Stimulated activated CD4-positive, alpha-beta T cell treated with anti-CD3 and anti-CD28 coated beads, Interleukin-15, amount 100 ng/mL, for 24 hours (primary cell): Measurements from ENCODE around the gene TBCD.

Experiments used
- DNase-seq: peaks from one replicate; pipeline ENCODE4 v3.0.0-alpha.2; 2020

TBCD gene

DNA sequence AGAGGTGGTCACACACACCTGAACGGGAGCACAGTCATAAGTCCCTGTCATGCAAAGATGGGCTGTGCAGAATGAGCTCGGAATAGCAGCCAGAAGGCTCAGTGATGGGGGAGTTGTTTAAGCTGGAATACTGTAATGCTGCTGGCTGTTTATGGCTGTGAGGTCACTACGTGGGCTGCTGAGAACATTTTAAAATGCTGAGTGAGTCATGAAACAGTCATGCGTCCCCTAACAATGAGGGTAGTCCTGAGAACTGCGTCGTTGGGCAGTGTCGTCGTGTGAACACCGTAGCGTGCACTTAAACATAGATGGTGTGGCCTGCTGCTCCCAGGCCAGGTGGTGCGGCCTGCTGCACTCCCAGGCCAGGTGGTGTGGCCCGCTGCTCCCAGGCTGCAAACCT lies 39.7 kb downstream of the TBCD start:
- DNase-seq: no peak

DNA sequence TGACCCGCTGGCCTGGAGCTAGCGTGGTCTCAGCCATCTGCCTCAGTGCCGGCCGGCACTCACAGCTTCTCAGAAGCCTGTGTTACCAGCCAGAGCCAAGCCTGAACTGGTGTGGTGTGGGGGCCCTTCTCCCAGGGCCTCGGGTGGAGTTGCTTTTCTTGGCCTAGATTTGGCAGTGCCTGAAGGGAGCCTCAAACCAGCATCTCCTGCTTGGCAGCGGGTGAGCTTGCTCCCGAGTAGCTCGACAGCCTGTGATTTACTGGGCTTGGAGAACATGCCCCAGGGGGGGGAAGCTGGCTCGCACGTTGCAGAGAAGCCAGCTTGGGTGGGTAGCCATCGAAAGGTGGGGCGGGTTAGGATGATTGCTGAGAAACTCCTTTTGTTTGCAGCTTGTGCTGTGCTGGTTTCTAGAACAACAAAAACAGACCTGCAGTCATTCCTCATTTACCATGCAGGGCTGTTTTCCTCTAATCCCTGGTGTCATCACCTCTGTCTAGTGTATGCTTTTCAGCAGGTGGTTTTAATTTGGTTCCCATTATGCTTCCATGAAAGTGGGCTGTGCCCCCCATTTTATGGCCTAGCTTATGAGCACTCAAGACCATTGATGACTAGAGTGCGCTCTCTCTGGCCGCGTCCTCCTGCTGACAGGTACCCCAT lies 42.2 kb downstream of the TBCD start:
- DNase-seq: no peak

DNA sequence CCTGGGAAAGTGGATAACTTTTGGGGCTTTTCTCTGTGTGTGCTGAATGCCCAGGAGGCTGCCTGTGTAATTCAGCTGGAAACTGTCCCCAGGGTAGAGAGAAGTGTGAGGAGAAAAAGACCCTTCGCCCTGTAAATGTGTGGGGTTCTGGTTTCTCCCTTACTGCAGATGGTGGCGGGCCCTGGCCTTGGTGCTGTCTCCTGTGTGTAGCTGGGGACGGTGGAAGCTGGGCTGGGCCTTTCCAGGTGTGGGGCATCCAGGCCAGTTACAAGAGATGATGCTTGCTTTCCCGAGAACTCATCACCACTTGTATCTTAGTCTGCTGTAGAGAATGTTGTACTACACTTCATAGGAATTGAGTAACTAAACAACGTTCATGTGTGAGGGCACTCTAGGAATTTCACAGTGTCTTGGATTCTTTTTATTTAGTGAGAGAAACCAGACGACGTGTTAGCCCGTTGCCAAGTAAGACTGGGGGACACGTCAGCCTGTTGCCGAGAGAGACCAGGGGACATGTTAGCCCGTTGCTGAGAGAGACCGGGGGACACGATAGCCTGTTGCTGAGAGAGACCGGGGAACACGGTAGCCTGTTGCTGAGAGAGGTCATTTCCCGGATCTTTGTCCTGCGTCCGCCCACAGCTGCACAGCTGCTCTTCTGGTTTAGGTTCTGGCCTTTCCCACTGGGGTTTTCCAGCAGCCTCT lies 43.1 kb downstream of the TBCD start:
- DNase-seq: no peak

DNA sequence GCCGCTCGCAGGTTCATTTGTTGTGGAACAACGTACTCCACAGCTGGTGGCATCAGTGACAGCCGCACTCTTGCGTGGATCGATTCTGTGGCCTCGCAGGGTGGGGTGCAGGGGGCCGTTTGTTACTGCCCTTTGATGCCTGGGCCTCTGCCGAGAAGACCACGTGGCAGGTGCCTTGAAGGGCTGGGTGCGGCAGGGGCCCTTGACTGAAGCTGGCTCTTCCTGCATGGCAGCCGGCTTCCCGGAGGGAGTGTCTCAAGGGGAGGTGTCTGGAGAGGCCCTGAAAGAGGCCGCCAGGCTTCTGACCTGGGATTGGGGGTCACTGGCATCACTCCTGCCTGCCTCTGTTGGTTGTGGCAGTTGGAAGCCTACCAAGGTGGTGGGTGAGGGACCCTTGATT lies 43.8 kb downstream of the TBCD start:
- no peak for DNase-seq

DNA sequence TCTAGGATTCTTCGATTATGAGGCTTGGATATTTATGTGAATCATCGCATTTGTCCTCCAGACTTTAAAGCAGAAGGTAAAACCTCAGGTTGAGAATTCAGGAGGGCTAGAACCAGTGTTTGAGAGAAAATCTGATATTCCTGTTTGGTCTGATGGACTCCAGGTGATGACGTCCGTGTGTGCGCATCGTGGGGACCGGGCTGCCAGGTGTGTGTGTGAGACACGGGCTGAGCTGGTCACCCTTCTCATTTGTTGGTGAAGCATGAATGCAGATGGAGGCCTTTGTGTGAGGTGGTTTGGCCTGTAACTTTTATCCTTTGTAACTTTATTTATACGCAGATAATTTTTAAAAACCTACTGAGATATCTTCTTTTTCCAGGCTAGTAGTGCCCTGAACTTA lies 45.2 kb downstream of the TBCD start:
- no peak for DNase-seq

DNA sequence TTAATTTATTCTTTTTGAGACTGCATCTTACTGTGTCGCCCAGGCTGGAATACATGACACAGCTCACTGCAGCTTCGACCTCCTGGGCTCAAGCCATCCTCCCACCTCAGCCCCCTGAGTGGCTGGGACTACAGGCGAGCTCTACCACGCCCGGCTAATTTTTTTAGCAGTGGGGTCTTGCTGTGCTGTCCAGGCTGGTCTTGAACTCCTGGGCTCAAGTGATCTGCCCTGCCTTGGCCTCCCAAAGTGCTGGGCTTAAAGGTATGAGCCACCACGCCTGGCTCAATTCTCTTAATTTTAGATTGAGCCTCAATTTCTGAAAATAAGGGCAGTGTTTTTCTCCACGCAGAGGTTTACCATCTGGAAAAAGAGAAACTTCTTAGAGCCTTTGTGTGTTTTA lies 46.9 kb downstream of the TBCD start:
- no peak for DNase-seq

DNA sequence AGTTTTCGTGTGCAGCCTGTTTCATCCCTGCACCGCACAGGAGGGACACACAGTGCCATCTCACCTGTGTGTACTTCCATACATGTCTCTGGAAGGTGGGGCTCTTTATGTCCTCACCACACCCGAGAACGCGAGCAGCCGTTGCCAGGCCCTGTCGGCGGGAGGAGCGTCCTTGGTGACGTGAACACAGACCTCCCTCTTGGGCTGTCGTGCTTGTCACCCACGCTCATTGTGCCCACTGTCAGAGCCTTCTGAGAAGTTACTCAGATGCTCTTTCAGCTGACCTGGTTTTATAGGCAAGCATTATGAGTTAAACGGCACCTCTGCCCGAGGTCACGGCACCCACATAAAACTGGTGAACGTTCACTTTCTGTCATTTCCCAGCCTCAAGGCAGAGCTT lies 47.7 kb downstream of the TBCD start:
- DNase-seq: no peak

DNA sequence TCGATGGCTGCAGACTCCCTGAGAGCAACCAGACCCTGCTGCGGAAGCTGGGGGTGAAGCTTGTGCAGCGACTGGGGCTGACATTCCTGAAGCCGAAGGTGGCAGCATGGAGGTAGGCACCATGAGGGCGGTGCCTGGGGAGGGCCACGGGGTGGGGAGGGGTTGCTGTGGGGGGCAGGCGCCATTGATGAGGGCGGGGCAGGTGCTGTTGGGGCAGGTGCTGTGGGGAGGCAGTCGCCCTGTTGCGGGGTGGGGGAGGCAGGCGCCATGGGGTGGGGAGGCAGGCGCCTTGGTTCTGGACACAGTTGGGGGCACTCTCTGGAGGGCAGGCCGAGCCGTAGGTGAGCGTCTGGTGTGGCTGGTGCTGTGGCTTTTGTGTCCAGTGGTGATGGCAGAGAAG lies 49.0 kb downstream of the TBCD start:
- DNase-seq: no peak

DNA sequence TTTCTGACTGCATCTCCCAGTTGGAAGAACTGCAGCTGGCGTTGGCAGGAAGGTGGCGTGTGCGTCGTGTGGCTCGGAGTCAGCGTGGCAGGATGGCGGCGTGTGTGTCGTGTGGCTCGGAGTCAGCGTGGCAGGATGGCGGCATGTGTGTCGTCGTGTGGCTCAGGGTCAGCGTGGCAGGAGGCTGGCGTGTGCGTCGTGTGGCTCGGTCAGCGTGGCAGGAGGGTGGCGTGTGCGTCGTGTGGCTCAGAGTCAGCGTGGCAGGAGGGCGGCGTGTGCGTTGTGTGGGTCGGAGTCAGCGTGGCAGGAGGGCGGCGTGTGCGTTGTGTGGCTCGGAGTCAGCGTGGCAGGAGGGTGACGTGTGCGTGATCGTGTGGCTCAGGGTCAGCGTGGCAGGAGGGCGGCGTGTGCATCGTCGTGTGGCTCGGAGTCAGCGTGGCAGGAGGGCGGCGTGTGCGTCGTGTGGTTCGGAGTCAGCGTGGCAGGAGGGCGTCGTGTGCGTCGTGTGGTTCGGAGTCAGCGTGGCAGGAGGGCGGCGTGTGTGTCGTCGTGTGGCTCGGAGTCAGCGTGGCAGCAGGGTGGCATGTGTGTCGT lies 49.6 kb downstream of the TBCD start:
- no peak for DNase-seq

DNA sequence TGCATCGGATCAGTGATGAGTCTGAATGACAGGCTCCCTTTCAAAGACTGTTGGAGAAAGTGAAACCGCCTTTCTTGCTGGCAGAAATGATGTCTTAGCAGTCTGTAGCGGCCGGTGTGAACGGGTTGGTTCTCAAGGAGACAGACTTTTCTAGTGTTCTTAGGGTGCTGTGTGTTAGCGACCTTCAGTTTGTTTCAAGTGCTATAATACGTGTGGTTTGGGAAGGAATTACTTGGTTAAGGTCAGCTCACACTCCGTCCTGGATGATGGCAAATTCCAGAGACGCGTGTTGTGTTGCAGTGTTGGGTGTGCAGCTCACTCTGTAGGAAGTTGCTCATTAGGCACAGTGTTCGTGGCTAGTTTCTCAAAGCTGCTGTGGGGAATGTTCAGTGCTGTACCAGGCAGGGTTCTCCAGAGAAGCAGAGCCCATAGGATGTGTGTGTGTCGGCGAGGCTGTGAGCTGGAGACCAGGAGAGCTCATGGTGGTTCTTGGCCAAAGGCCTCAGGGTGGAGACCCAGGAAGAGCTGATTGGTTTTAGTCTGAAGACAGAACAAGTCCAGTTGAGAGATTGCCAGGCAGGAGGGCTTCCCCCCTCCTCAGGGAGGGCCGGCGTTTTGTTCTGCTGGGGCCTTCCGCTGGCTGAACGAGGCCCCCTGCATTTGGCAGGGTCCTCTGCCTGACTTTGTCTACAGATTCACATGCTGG lies 50.4 kb downstream of the TBCD start:
- DNase-seq: no peak

DNA sequence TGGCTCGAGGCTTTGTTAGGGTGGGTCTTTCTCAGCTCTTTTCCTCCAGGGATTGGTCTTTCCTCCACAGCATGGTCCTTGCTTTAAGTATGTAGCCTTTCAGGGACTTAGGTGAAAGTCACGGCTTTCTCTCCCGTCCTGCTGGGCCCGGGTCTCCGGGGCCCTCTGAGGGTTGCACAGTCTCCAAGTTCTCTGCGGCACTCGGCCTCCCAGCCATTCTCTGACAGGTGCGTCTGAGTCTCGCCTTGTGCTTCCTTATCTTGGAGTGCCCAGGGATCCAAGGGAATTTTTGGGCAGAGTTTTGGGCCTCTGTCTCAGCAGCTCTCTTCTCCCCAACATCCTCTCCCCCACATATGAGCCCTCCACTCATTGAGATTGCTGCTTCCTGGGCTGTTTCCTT lies 51.3 kb downstream of the TBCD start:
- DNase-seq: no peak

DNA sequence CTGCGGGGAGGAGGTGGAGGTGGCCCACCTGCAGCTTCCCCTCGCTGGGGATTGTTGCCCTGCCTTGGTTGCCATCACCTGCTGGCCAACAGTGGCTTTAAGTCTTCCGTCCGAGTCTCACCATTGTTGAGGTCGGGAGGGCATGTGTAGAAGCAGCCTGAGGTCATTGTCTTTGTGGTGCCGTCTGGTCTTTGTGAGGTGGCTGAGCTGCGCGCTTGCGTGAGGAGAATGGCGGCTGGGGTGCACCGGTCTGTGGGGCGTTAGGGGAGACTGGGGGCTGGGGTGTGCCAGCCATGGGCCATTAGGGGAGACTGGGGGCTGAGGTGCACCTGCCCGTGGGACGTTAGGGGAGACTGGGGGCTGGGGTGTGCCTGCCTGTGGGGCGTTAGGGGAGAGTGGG lies 51.7 kb downstream of the TBCD start:
- DNase-seq: no peak

DNA sequence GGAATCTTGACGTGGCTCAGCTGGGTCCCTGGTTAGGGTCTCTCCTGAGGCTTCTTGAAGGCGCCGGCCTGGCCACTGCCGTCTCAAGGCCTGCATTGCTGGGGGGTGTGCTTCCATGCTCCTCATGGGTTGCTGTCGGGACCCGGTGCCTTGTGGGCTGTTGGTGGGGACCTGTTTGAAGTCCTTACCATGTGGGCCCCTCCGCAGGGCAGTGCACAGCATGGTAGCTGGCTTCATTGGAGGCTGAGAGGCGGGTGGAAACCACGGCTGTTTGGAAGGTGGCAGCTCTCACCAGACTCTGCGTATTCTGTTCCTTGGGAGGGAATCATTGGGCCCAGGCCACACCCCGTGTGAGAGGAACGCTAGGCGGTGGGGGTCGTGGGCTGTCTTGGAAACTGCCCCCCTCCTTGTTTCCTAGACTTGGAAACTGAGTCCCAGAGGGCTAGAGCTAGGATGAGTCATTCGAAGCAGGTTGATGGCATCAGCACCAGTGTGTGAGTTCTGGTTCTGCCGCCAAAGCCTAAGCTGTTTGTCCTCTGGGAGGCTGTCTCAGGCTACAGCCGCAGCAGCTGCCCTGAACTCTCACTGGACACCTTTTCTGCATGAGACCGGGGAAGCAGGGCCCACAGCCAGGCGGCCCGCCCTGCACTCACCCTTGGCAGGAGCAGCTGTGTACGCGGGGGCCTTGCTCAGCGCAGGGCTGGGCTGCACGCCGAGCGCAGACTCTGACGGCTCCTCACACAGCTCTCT lies 52.8 kb downstream of the TBCD start:
- no peak for DNase-seq

DNA sequence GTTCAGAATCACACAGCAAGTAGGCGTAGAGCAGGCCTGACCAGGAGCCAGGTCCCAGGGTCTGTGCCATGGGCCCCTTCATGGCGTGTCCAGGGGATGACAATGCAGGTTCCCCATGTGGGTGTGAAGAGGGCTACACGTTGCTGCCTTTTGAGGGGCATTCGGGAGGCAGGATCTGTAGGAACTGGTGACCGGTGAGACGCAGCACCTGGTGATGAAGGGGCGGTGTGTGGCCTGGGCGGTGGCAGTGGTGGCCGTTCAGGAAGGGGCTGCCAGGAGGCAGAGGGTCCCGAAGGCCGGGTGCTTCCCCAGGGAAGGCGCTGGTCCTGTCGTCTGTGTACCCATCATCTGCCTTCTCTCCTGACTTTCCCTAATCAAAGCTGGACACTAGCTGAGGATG lies 53.4 kb downstream of the TBCD start:
- DNase-seq: no peak

DNA sequence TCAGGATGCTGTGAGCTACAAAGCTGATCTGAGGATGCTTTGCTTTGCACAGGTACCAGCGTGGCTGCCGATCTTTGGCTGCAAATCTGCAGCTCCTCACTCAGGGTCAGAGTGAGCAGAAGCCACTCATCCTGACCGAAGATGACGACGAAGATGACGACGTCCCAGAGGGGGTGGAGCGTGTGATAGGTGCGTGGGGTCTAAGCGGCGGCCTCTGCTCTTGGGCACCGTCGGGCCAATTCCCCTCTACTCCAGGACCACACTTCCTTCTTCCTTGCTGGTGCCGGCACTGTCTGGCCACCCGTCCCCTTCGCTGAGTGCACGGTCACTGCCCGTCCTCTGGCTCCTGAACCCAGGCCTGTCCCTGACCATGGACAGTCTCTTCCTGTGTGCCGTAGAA lies 54.0 kb downstream of the TBCD start:
- DNase-seq: no peak

DNA sequence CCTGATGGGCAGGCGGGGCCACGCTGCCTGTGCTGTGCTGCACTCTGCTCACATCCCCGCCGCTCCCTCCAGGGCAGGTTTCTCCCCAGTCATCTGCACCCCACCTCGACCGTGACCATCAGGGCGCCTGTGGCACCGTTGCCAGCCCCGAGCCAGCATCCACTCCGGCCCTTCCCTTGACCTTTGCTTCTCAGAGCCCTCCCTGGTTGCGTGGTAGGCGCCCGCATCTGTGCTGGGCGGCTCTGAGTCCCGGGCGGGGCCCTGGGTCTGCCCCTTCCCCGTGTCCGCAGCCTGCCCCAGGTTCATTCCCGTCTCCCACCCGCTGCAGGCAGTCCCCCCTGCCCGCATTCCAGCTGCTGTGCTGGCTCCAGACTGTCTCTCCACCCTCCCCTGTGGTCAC lies 54.8 kb downstream of the TBCD start:
- DNase-seq: no peak

DNA sequence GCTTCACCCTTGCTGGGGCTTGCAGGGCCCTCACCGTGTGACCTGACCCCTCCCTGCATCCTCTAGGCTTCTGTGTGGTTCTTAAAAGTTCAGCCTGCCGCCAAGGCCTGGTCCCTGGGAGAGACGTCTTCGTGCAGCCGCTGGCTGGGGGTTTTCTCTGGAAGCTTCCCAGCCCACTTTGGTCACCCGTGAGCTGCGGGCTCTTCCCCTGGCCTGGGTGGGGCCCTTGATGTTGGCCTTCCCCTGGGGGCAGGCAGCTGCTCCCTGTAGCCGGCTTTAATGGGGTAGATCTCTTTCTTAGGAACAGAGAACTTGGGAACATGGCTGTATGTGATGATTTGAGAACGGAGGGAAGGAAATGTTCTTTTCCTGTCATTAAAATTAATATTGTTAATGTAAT lies 55.2 kb downstream of the TBCD start:
- DNase-seq: no peak

DNA sequence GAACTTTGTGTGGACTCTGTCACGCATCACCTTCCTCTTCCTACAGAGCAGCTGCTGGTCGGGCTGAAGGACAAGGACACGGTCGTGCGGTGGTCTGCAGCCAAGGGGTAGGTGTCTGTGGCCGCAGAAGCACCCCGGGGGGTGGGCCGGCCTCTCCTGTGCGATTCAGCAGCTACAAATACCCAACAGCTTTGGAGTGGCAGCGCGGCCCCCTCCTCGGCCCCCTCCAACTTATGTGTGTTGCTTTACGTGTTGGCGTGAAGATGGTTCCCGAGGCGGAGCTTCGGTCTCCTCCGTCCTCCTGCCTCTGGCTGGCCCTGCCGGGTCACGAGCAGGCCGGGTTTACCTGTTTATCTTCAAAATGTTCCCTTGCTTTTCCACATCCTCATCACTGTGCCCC lies 55.7 kb downstream of the TBCD start:
- no peak for DNase-seq

DNA sequence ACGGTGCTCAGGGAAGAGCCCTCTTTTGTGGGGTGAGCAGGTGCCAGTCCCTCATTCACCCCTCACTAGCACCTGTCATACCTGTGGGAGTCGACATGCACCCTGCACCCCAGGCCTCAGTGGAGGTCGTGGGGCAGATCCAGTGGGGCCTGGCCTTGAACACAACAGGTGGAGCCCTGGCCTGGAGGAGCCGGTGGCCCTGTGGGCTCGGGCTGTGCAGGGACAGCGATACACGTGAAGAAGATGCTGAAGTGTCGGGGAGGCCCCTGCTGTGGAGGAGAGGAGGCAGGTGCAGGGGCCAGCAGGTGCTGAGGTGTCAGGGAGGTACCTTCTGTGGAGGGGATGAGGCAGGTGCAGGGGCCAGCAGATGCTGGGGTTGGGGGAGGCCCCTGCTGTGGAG lies 56.1 kb downstream of the TBCD start:
- no peak for DNase-seq

DNA sequence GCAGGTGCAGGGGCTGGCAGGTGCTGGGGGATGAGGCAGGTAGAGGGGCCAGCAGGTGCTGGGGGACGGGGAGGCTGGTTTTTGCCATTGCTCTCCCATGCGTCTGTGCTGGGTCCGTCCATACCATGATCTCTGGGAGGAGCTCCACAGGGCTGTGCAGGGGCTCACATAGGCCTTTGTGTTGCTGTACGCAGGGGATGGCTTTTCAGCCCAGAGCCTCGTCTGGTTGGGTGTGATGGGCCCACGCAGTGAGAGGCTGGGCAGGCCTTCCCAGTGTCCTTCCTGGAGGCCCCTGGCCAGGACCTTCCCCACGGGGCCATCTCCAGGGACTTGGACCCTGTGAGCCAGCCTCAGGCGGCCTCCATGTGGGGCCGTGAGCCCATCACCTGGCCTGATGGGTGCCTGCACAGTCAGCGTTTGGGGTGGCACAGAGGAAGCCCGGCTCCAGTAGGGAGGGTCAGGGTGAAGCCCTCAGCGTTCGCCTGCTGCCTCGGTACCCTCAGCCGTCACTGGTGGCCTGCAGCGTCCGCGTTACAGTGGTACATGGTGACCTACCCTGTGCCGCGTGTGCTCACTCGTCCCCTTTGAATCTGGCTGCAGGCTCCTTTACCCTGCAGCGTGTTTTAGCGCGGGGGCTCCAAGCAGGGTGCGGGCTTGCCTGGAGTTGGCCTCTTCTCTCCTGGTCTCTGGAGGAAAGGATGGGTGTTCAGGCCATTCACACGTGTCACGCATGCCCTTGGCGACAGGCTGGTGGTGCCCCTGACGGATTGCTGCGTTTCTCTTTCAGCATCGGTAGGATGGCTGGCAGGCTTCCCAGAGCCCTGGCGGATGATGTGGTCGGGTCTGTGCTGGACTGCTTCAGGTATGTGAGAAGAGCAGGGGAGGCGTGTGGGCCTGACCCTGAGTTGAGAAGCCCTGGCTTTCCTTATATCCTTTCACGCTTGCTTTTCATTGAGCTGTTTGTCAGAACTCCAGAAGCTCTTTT lies 57.3 kb downstream of the TBCD start:
- DNase-seq: no peak

DNA sequence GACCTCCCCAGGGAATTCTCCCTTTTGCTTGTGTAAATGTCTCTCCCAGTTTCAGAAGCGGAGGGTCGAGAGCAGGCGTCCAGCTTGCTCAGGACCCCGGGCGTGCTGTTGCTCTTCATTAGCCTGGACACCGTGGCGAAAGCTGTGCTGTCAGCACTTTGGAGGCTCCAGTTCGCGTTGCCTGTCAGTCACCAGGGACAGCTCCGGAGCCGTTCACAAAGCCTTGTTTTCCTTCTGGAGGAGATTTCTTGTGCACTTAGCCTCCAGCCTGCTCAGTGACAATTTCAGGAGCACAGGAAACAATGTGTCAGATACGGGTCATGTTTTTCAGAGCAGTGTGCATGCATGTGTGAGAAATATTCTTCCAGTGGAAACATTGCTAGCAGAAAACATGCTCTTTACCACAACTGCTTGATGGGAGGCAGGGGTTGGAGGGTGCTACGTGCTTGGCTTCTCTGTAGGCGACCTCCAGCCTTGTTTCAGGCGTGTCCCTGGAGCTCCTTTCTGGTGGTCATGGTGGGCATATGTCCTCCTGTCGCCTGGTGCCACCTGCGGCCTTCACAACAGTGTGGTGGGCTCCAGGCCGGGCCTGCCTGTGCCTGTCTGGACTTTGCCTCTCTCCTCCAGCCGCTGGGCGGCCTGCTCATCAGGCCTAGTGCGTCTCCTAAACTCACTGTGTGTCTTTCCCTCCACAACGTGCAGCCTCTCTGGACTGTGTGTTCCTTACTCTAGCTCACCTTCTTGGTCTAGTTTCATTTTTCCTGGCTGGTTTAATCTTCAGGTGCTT lies 59.0 kb downstream of the TBCD start:
- DNase-seq: no peak
